GM12872 (cell line): ENCODE data around the gene SLC25A28.

Source experiments
- CTCF ChIP-seq: IDR thresholded peaks from 3 replicates; pipeline ENCODE4 v1.5.1; 2011; ENCODE audit warnings: low read depth, mild to moderate bottlenecking, low read length, moderate library complexity; ENCODE audit not compliant: insufficient read depth

The SLC25A28 gene

GRCh38 chr10:99611326-99611725 is 8.9 kb downstream of the SLC25A28 start:
- TF ChIP-seq CTCF: no peak

GRCh38 chr10:99610221-99610620 is 10.0 kb downstream of the SLC25A28 start:
- no peak for TF ChIP-seq CTCF

- no peak for TF ChIP-seq CTCF
Observed at GRCh38 chr10:99609186-99609585, 11.1 kb downstream of the SLC25A28 start.

GRCh38 chr10:99605351-99605750 is 14.9 kb downstream of the SLC25A28 start:
- no peak for TF ChIP-seq CTCF

- no peak for TF ChIP-seq CTCF
Observed at GRCh38 chr10:99604862-99605261, 15.4 kb downstream of the SLC25A28 start.

GRCh38 chr10:99598781-99599509 is 21.3 kb downstream of the SLC25A28 start:
- no peak for TF ChIP-seq CTCF

- TF ChIP-seq CTCF: no peak
Observed at GRCh38 chr10:99598011-99598410, 22.2 kb downstream of the SLC25A28 start.
